ENCODE results near the gene CCDC85C.

CCDC85C gene

GRCh38 chr14:99463974-99464373 lies 140.0 kb downstream of the CCDC85C start:
- H3K9me3 ChIP-seq, result no peaks in the 10 kb centered on the region
- H3K27me3 ChIP-seq, result no peaks in the 10 kb centered on the region
- no peak overlapping the region for H3K4me3 ChIP-seq (ENCODE audit: low read depth in 1 of 2, low read length in 1 of 2)
- no peak overlapping the region for H3K27ac ChIP-seq
- peaks cover 59% of the 10 kb centered on the region for H3K36me3 ChIP-seq
- H3K4me1 ChIP-seq (ENCODE audit: control insufficient read depth in 1 of 2, insufficient read depth in 1 of 2, low read depth in 1 of 2, low read length in 1 of 2), result no peaks in the 10 kb centered on the region
- TF ChIP-seq CTCF (IDR thresholded peaks at IDR 0.05), result no peak

- H3K36me3 ChIP-seq, result peaks cover 71% of the 10 kb centered on the region
- no peak overlapping the region for H3K4me3 ChIP-seq (ENCODE audit: low read depth in 1 of 2, low read length in 1 of 2)
- H3K27ac ChIP-seq, result no peak overlapping the region
- TF ChIP-seq CTCF (IDR thresholded peaks at IDR 0.05), result no peak
- no peaks in the 10 kb centered on the region for H3K4me1 ChIP-seq (ENCODE audit: control insufficient read depth in 1 of 2, insufficient read depth in 1 of 2, low read depth in 1 of 2, low read length in 1 of 2)
- H3K27me3 ChIP-seq, result no peaks in the 10 kb centered on the region
- no peaks in the 10 kb centered on the region for H3K9me3 ChIP-seq
These were observed 141.8 kb downstream of the CCDC85C start for GRCh38 chr14:99462210-99462609.

- no peak for TF ChIP-seq CTCF (IDR thresholded peaks at IDR 0.05)
- Histone ChIP-seq H3K27me3 (no peaks in the 10 kb centered on the region), H3K36me3 (peaks cover 78% of the 10 kb centered on the region), H3K4me3 (ENCODE audit: low read depth in 1 of 2, low read length in 1 of 2) (no peak overlapping the region), H3K9me3 (no peaks in the 10 kb centered on the region), H3K27ac (no peak overlapping the region), H3K4me1 (ENCODE audit: control insufficient read depth in 1 of 2, insufficient read depth in 1 of 2, low read depth in 1 of 2, low read length in 1 of 2) (no peaks in the 10 kb centered on the region)
These were observed 142.5 kb downstream of the CCDC85C start for GRCh38 chr14:99461411-99462085.

- Histone ChIP-seq H3K36me3 (peaks cover 85% of the 10 kb centered on the region), H3K27me3 (no peaks in the 10 kb centered on the region), H3K9me3 (no peaks in the 10 kb centered on the region), H3K4me3 (ENCODE audit: low read depth in 1 of 2, low read length in 1 of 2) (no peak overlapping the region), H3K4me1 (ENCODE audit: control insufficient read depth in 1 of 2, insufficient read depth in 1 of 2, low read depth in 1 of 2, low read length in 1 of 2) (no peaks in the 10 kb centered on the region), H3K27ac (no peak overlapping the region)
- no peak for TF ChIP-seq CTCF (IDR thresholded peaks at IDR 0.05)
These were observed 143.2 kb downstream of the CCDC85C start for GRCh38 chr14:99460793-99461192.

- Histone ChIP-seq H3K27me3 (no peaks in the 10 kb centered on the region), H3K9me3 (no peaks in the 10 kb centered on the region), H3K36me3 (peaks cover 87% of the 10 kb centered on the region), H3K4me3 (ENCODE audit: low read depth in 1 of 2, low read length in 1 of 2) (no peak overlapping the region), H3K4me1 (ENCODE audit: control insufficient read depth in 1 of 2, insufficient read depth in 1 of 2, low read depth in 1 of 2, low read length in 1 of 2) (no peaks in the 10 kb centered on the region), H3K27ac (no peak overlapping the region)
- no peak for TF ChIP-seq CTCF (IDR thresholded peaks at IDR 0.05)
These were observed 144.4 kb downstream of the CCDC85C start for GRCh38 chr14:99459481-99460100.

All from neutrophil (primary cell).